Measurements from ENCODE around the gene CBLB.

The CBLB gene

GRCh38 chr3:105786241-105786640 is 82.6 kb downstream of the CBLB start:
- H3K27ac ChIP-seq (ENCODE audit: low read depth, low read length), result no peak overlapping the region
- no peaks in the 10 kb centered on the region for H3K36me3 ChIP-seq (ENCODE audit: control insufficient read depth, insufficient read depth, low read length)
- H3K4me3 ChIP-seq (ENCODE audit: low read depth, low read length), result no peak overlapping the region
- H3K9me3 ChIP-seq (ENCODE audit: control insufficient read depth, insufficient read depth, low read depth, low read length), result no peaks in the 10 kb centered on the region
- H3K9ac ChIP-seq (ENCODE audit: low read length), result no peak overlapping the region
- H3K27me3 ChIP-seq (ENCODE audit: control insufficient read depth, insufficient read depth, low read length), result no peaks in the 10 kb centered on the region
- no peaks in the 10 kb centered on the region for H3K4me1 ChIP-seq (ENCODE audit: control insufficient read depth, insufficient read depth, low read length)

GRCh38 chr3:105785803-105786202 is 83.0 kb downstream of the CBLB start:
- Histone ChIP-seq H3K9me3 (ENCODE audit: control insufficient read depth, insufficient read depth, low read depth, low read length) (no peaks in the 10 kb centered on the region), H3K36me3 (ENCODE audit: control insufficient read depth, insufficient read depth, low read length) (no peaks in the 10 kb centered on the region), H3K4me1 (ENCODE audit: control insufficient read depth, insufficient read depth, low read length) (no peaks in the 10 kb centered on the region), H3K27ac (ENCODE audit: low read depth, low read length) (no peak overlapping the region), H3K4me3 (ENCODE audit: low read depth, low read length) (no peak overlapping the region), H3K9ac (ENCODE audit: low read length) (no peak overlapping the region), H3K27me3 (ENCODE audit: control insufficient read depth, insufficient read depth, low read length) (no peaks in the 10 kb centered on the region)

- H3K9ac ChIP-seq (ENCODE audit: low read length), result no peak overlapping the region
- H3K36me3 ChIP-seq (ENCODE audit: control insufficient read depth, insufficient read depth, low read length), result no peaks in the 10 kb centered on the region
- H3K27ac ChIP-seq (ENCODE audit: low read depth, low read length), result no peak overlapping the region
- no peak overlapping the region for H3K4me3 ChIP-seq (ENCODE audit: low read depth, low read length)
- no peaks in the 10 kb centered on the region for H3K4me1 ChIP-seq (ENCODE audit: control insufficient read depth, insufficient read depth, low read length)
- H3K9me3 ChIP-seq (ENCODE audit: control insufficient read depth, insufficient read depth, low read depth, low read length), result no peaks in the 10 kb centered on the region
- H3K27me3 ChIP-seq (ENCODE audit: control insufficient read depth, insufficient read depth, low read length), result no peaks in the 10 kb centered on the region
Measured at GRCh38 chr3:105783631-105784030, 85.2 kb downstream of the CBLB start.

- H3K4me3 ChIP-seq (ENCODE audit: low read depth, low read length), result no peak overlapping the region
- no peaks in the 10 kb centered on the region for H3K4me1 ChIP-seq (ENCODE audit: control insufficient read depth, insufficient read depth, low read length)
- H3K27ac ChIP-seq (ENCODE audit: low read depth, low read length), result no peak overlapping the region
- H3K36me3 ChIP-seq (ENCODE audit: control insufficient read depth, insufficient read depth, low read length), result no peaks in the 10 kb centered on the region
- H3K9ac ChIP-seq (ENCODE audit: low read length), result no peak overlapping the region
- no peaks in the 10 kb centered on the region for H3K27me3 ChIP-seq (ENCODE audit: control insufficient read depth, insufficient read depth, low read length)
- no peaks in the 10 kb centered on the region for H3K9me3 ChIP-seq (ENCODE audit: control insufficient read depth, insufficient read depth, low read depth, low read length)
Measured at GRCh38 chr3:105781871-105782270, 86.9 kb downstream of the CBLB start.

DNA sequence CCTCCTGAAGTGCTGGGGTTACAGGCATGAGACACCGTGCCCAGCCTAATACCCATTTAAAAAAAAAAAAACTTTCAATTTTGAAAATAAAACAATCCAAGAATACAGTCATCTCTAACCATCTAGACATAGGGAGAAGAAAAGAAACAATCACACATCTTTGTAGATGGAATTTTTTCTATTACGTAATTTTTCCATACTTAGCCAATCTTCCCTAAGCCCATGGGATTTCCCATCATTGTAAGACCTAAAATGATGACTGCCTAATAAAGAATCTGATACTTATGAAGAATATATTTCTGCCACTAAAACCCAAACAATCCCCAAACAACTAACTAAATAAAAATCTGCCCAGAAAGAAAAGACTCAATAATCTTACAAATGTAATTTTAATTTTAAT is 88.7 kb downstream of the CBLB start:
- H3K4me3 ChIP-seq (ENCODE audit: low read depth, low read length), result no peak overlapping the region
- no peaks in the 10 kb centered on the region for H3K4me1 ChIP-seq (ENCODE audit: control insufficient read depth, insufficient read depth, low read length)
- no peak overlapping the region for H3K27ac ChIP-seq (ENCODE audit: low read depth, low read length)
- H3K27me3 ChIP-seq (ENCODE audit: control insufficient read depth, insufficient read depth, low read length), result no peaks in the 10 kb centered on the region
- no peaks in the 10 kb centered on the region for H3K9me3 ChIP-seq (ENCODE audit: control insufficient read depth, insufficient read depth, low read depth, low read length)
- no peaks in the 10 kb centered on the region for H3K36me3 ChIP-seq (ENCODE audit: control insufficient read depth, insufficient read depth, low read length)
- H3K9ac ChIP-seq (ENCODE audit: low read length), result no peak overlapping the region

- Histone ChIP-seq H3K36me3 (ENCODE audit: control insufficient read depth, insufficient read depth, low read length) (no peaks in the 10 kb centered on the region), H3K4me1 (ENCODE audit: control insufficient read depth, insufficient read depth, low read length) (no peaks in the 10 kb centered on the region), H3K9me3 (ENCODE audit: control insufficient read depth, insufficient read depth, low read depth, low read length) (no peaks in the 10 kb centered on the region), H3K27me3 (ENCODE audit: control insufficient read depth, insufficient read depth, low read length) (no peaks in the 10 kb centered on the region), H3K27ac (ENCODE audit: low read depth, low read length) (no peak overlapping the region), H3K9ac (ENCODE audit: low read length) (no peak overlapping the region), H3K4me3 (ENCODE audit: low read depth, low read length) (no peak overlapping the region)
Measured at GRCh38 chr3:105775368-105775767, 93.4 kb downstream of the CBLB start.

DNA sequence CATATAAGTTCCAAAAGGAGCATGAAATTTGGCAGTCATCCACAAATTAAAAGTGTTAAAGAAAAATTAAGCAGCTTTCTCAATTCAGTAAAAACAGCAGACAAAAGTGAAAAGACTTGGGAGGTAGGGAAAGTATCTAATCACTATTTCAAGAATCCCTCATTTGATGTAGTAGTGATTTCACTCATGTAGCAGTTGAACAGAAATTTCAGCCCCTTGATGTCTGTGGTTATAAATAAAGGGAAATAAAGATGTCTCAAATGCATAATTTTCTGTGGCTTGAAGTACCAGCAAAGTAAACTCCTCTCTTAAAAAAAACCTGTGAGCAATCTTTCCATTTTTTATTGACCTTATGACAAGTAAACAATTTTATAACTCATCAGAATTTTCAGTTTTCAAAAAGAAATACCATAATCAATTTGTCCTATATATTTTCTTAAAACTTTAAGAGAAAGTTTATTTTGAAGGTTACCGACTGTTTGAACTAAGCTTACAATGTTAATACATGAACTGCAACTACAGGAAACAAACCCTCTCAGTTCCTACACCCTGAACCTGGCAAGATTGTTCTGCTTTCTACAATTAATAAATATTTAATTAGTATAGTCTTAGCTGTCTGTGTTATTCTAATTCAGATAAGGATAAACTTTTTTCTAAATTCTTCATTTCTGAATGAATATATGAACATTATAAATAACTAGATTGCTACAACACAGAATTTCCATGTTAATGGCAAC is 94.2 kb downstream of the CBLB start:
- Histone ChIP-seq H3K4me1 (ENCODE audit: control insufficient read depth, insufficient read depth, low read length) (no peaks in the 10 kb centered on the region), H3K36me3 (ENCODE audit: control insufficient read depth, insufficient read depth, low read length) (no peaks in the 10 kb centered on the region), H3K4me3 (ENCODE audit: low read depth, low read length) (no peak overlapping the region), H3K27ac (ENCODE audit: low read depth, low read length) (no peak overlapping the region), H3K9me3 (ENCODE audit: control insufficient read depth, insufficient read depth, low read depth, low read length) (no peaks in the 10 kb centered on the region), H3K27me3 (ENCODE audit: control insufficient read depth, insufficient read depth, low read length) (no peaks in the 10 kb centered on the region), H3K9ac (ENCODE audit: low read length) (no peak overlapping the region)

- no peaks in the 10 kb centered on the region for H3K9me3 ChIP-seq (ENCODE audit: control insufficient read depth, insufficient read depth, low read depth, low read length)
- no peaks in the 10 kb centered on the region for H3K27me3 ChIP-seq (ENCODE audit: control insufficient read depth, insufficient read depth, low read length)
- no peaks in the 10 kb centered on the region for H3K4me1 ChIP-seq (ENCODE audit: control insufficient read depth, insufficient read depth, low read length)
- no peaks in the 10 kb centered on the region for H3K36me3 ChIP-seq (ENCODE audit: control insufficient read depth, insufficient read depth, low read length)
- H3K27ac ChIP-seq (ENCODE audit: low read depth, low read length), result no peak overlapping the region
- no peak overlapping the region for H3K9ac ChIP-seq (ENCODE audit: low read length)
- H3K4me3 ChIP-seq (ENCODE audit: low read depth, low read length), result no peak overlapping the region
Measured at GRCh38 chr3:105773291-105773690, 95.5 kb downstream of the CBLB start.

GRCh38 chr3:105772635-105773034 is 96.2 kb downstream of the CBLB start:
- Histone ChIP-seq H3K9ac (ENCODE audit: low read length) (no peak overlapping the region), H3K4me1 (ENCODE audit: control insufficient read depth, insufficient read depth, low read length) (no peaks in the 10 kb centered on the region), H3K4me3 (ENCODE audit: low read depth, low read length) (no peak overlapping the region), H3K27ac (ENCODE audit: low read depth, low read length) (no peak overlapping the region), H3K36me3 (ENCODE audit: control insufficient read depth, insufficient read depth, low read length) (no peaks in the 10 kb centered on the region), H3K9me3 (ENCODE audit: control insufficient read depth, insufficient read depth, low read depth, low read length) (no peaks in the 10 kb centered on the region), H3K27me3 (ENCODE audit: control insufficient read depth, insufficient read depth, low read length) (no peaks in the 10 kb centered on the region)

- H3K4me3 ChIP-seq (ENCODE audit: low read depth, low read length), result no peak overlapping the region
- no peaks in the 10 kb centered on the region for H3K36me3 ChIP-seq (ENCODE audit: control insufficient read depth, insufficient read depth, low read length)
- H3K9me3 ChIP-seq (ENCODE audit: control insufficient read depth, insufficient read depth, low read depth, low read length), result no peaks in the 10 kb centered on the region
- H3K4me1 ChIP-seq (ENCODE audit: control insufficient read depth, insufficient read depth, low read length), result no peaks in the 10 kb centered on the region
- no peak overlapping the region for H3K27ac ChIP-seq (ENCODE audit: low read depth, low read length)
- no peak overlapping the region for H3K9ac ChIP-seq (ENCODE audit: low read length)
- H3K27me3 ChIP-seq (ENCODE audit: control insufficient read depth, insufficient read depth, low read length), result no peaks in the 10 kb centered on the region
Measured at GRCh38 chr3:105771392-105771791, 97.4 kb downstream of the CBLB start.

GRCh38 chr3:105770410-105770809 is 98.4 kb downstream of the CBLB start:
- Histone ChIP-seq H3K27me3 (ENCODE audit: control insufficient read depth, insufficient read depth, low read length) (no peaks in the 10 kb centered on the region), H3K27ac (ENCODE audit: low read depth, low read length) (no peak overlapping the region), H3K9me3 (ENCODE audit: control insufficient read depth, insufficient read depth, low read depth, low read length) (no peaks in the 10 kb centered on the region), H3K4me1 (ENCODE audit: control insufficient read depth, insufficient read depth, low read length) (no peaks in the 10 kb centered on the region), H3K9ac (ENCODE audit: low read length) (no peak overlapping the region), H3K36me3 (ENCODE audit: control insufficient read depth, insufficient read depth, low read length) (no peaks in the 10 kb centered on the region), H3K4me3 (ENCODE audit: low read depth, low read length) (no peak overlapping the region)
